WTC11 (cell line): Measurements from ENCODE around the gene LBHD1. TPM values are rescaled to one million over a fixed set of nuclear protein-coding genes. Genes with fewer than 3 reads are reported as not detected.
A peak's percentile ranks its signal among the peaks of the same experiment; 100 is the strongest.

Source experiments
- ATAC-seq: fragments of 200-7000 bp; cut with Tn5 transposase; 2 replicates; pipeline ENCODE4 v1.10.0; 2021; ENCODE audit warnings: mild to moderate bottlenecking, moderate library complexity
- CTCF ChIA-PET: fragments of 300-600 bp; sonication (Branson Sonifier 250); formaldehyde crosslinking; loops from one replicate; lab custom pipeline; 2021; ENCODE audit warnings: antibody characterized with exemption; lab: Charles Lee
- POLR2A ChIA-PET: fragments of 350-600 bp; sonication (Branson Sonifier 250); formaldehyde crosslinking; loops from one replicate; lab custom pipeline; 2021; ENCODE audit warnings: antibody characterized with exemption; lab: Charles Lee
- DNase-seq: peaks from one replicate; pipeline ENCODE4 v3.0.0; 2021; ENCODE audit warnings: low spot score
- H3K27ac Mint-ChIP-seq: 2 replicates; pipeline ENCODE4 v1.8.0; 2021; ENCODE audit warnings: mixed read lengths
- H3K27me3 Mint-ChIP-seq: 2 replicates; pipeline ENCODE4 v1.8.0; 2021; ENCODE audit warnings: low read depth, mild to moderate bottlenecking, moderate library complexity, mixed read lengths
- H3K36me3 Mint-ChIP-seq: 2 replicates; pipeline ENCODE4 v1.8.0; 2021; ENCODE audit warnings: mixed read lengths
- H3K4me1 Mint-ChIP-seq: 2 replicates; pipeline ENCODE4 v1.8.0; 2022; ENCODE audit warnings: mixed read lengths
- H3K4me3 Mint-ChIP-seq: 2 replicates; pipeline ENCODE4 v1.8.0; 2021; ENCODE audit warnings: mild to moderate bottlenecking, moderate library complexity, mixed read lengths
- H3K9me3 Mint-ChIP-seq: 2 replicates; pipeline ENCODE4 v1.8.0; 2021; ENCODE audit warnings: mixed read lengths
- CREM ChIP-seq: sonication (generic); formaldehyde crosslinking; IDR thresholded peaks from 2 replicates; pipeline ENCODE4 v1.8.1; 2022; ENCODE audit warnings: mild to moderate bottlenecking, missing genetic modification reagents, moderate library complexity
- GABPB1 ChIP-seq: sonication (generic); formaldehyde crosslinking; IDR thresholded peaks from 2 replicates; pipeline ENCODE4 v1.8.1; 2023; ENCODE audit warnings: mild to moderate bottlenecking, missing genetic modification reagents
- JUN ChIP-seq: sonication (generic); formaldehyde crosslinking; IDR thresholded peaks from 2 replicates; pipeline ENCODE4 v1.8.0; 2023; ENCODE audit warnings: mild to moderate bottlenecking, missing genetic modification reagents
- NFYB ChIP-seq: sonication (generic); formaldehyde crosslinking; conservative IDR thresholded peaks from 2 replicates; pipeline ENCODE4 v1.8.0; 2022; ENCODE audit warnings: low read depth, missing genetic modification reagents
- TEAD4 ChIP-seq: sonication (generic); formaldehyde crosslinking; IDR thresholded peaks from 2 replicates; pipeline ENCODE4 v1.8.0; 2022; ENCODE audit warnings: mild to moderate bottlenecking, missing genetic modification reagents
- TP53 ChIP-seq: sonication (generic); formaldehyde crosslinking; IDR thresholded peaks from 2 replicates; pipeline ENCODE4 v1.8.1; 2023; ENCODE audit warnings: mild to moderate bottlenecking, missing genetic modification reagents
- total RNA-seq: library from RNA; stranded (reverse); gene quantifications from 3 replicates; pipeline ENCODE4 v1.2.3, GENCODE V29; 2021
- TF ChIP-seq, protein P1 (sequence below): sonication (generic); formaldehyde crosslinking; IDR thresholded peaks from 2 replicates; pipeline ENCODE4 v1.8.1; 2023; ENCODE audit warnings: mild to moderate bottlenecking, missing genetic modification reagents, borderline replicate concordance
- TF ChIP-seq, protein P2 (sequence below): sonication (generic); formaldehyde crosslinking; IDR thresholded peaks from 2 replicates; pipeline ENCODE4 v1.8.0; 2022; ENCODE audit warnings: mild to moderate bottlenecking, missing genetic modification reagents
- TF ChIP-seq, protein P3 (sequence below): sonication (generic); formaldehyde crosslinking; IDR thresholded peaks from 2 replicates; pipeline ENCODE4 v1.8.1; 2023; ENCODE audit warnings: mild to moderate bottlenecking, missing genetic modification reagents, moderate library complexity

LBHD1 gene
- total RNA-seq, 1 experiment from 2014 or later: 4.2 TPM

DNA sequence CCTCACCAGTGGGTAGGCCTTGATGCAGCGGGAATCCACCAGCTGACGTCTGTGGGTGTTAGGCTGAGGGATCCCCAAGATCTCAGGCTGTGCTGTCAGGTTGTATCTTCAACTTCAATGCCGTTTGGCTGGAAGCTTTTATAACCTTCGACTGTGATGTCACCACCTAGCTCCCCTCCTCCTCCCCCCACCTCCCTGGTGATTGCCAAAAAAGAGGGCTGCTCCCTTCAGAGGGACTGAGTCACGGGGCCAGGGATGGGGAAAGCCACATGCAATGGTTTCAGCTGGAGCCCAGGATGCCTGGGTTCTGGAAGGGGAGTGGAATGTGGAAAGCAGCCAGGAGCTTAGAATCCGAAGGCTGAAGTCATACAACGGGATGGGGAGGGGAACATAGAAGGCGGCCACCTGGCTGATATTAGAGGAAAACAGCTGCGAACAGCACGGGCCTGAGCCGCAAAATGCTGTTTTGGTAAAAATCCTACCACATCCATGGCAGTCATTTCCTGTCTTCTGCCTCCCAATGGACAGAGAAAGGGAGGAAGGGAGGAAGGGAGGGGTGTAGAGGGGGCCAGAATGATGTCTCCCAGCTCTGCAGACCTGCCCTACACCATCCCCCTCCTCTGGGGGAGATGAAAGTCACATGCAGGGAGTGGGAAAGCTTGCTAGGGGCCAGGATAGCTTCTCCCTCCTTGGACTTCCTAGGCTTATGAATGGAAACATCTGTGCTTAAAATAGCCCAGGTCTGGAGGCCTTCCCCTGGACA is 17.5 kb upstream of the LBHD1 start, which contains the start of gene LRRN4CL (continued):
- TF ChIP-seq, protein P1, sequence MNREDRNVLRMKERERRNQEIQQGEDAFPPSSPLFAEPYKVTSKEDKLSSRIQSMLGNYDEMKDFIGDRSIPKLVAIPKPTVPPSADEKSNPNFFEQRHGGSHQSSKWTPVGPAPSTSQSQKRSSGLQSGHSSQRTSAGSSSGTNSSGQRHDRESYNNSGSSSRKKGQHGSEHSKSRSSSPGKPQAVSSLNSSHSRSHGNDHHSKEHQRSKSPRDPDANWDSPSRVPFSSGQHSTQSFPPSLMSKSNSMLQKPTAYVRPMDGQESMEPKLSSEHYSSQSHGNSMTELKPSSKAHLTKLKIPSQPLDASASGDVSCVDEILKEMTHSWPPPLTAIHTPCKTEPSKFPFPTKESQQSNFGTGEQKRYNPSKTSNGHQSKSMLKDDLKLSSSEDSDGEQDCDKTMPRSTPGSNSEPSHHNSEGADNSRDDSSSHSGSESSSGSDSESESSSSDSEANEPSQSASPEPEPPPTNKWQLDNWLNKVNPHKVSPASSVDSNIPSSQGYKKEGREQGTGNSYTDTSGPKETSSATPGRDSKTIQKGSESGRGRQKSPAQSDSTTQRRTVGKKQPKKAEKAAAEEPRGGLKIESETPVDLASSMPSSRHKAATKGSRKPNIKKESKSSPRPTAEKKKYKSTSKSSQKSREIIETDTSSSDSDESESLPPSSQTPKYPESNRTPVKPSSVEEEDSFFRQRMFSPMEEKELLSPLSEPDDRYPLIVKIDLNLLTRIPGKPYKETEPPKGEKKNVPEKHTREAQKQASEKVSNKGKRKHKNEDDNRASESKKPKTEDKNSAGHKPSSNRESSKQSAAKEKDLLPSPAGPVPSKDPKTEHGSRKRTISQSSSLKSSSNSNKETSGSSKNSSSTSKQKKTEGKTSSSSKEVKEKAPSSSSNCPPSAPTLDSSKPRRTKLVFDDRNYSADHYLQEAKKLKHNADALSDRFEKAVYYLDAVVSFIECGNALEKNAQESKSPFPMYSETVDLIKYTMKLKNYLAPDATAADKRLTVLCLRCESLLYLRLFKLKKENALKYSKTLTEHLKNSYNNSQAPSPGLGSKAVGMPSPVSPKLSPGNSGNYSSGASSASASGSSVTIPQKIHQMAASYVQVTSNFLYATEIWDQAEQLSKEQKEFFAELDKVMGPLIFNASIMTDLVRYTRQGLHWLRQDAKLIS (CRISPR knock-in tag): no peak
- no peak for TF ChIP-seq GABPB1 (CRISPR knock-in tag)
- TF ChIP-seq, protein P2, sequence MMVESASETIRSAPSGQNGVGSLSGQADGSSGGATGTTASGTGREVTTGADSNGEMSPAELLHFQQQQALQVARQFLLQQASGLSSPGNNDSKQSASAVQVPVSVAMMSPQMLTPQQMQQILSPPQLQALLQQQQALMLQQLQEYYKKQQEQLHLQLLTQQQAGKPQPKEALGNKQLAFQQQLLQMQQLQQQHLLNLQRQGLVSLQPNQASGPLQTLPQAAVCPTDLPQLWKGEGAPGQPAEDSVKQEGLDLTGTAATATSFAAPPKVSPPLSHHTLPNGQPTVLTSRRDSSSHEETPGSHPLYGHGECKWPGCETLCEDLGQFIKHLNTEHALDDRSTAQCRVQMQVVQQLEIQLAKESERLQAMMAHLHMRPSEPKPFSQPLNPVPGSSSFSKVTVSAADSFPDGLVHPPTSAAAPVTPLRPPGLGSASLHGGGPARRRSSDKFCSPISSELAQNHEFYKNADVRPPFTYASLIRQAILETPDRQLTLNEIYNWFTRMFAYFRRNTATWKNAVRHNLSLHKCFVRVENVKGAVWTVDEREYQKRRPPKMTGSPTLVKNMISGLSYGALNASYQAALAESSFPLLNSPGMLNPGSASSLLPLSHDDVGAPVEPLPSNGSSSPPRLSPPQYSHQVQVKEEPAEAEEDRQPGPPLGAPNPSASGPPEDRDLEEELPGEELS (CRISPR knock-in tag): no peak

DNA sequence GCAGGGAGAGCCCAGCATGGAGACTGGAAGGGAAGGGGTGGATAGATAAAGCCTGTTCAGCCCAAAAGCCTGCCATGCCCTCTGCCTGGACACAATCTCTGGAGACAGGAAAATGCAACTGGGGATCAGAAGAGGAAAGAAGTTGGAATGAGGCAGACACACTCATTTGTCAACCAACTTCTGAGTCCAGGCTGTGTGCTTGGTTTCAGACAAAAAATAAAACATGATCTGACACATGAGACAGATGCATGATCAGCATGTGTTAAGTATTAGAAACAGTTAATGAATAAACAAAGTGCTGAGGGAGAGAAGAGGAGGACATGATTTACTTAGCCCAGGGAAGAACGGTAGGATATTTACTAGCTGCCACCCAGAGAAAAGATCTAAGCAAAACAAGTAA is 16.4 kb upstream of the LBHD1 start:
- 0 out of 2 replicates have a peak overlapping the region, but pooled peaks have one; percentile 40 for H3K4me3 Mint-ChIP-seq
- TF ChIP-seq TEAD4 (CRISPR knock-in tag) (no peak), TP53 (CRISPR knock-in tag) (no peak), NFYB (CRISPR knock-in tag) (no peak), CREM (CRISPR knock-in tag) (no peak), JUN (no peak)
- TF ChIP-seq, protein P3, sequence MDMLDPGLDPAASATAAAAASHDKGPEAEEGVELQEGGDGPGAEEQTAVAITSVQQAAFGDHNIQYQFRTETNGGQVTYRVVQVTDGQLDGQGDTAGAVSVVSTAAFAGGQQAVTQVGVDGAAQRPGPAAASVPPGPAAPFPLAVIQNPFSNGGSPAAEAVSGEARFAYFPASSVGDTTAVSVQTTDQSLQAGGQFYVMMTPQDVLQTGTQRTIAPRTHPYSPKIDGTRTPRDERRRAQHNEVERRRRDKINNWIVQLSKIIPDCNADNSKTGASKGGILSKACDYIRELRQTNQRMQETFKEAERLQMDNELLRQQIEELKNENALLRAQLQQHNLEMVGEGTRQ (CRISPR knock-in tag): no peak
- TF ChIP-seq, protein P1 (CRISPR knock-in tag): no peak
- TF ChIP-seq, all 79 proteins: peak for 0
- Mint-ChIP-seq H3K36me3 (peaks cover 21% of the 10 kb centered on the region), H3K27ac (peak overlapping the region; percentile 47), H3K4me1 (peaks cover 9% of the 10 kb centered on the region; the same call in 1 of the 2 replicates), H3K9me3 (no peaks in the 10 kb centered on the region), H3K27me3 (no peaks in the 10 kb centered on the region)
- ChIA-PET POLR2A (interaction anchor here (0.6 to 2.2 kb wide), 2 partner anchors 18 to 249 kb away, joined by 3 to 9 read pairs; partner anchors contain the start of genes BSCL2 and GNG3), CTCF (interaction anchor here (0.8 to 3.0 kb wide), 4 partner anchors 39 to 284 kb away, joined by 3 to 10 read pairs (median 6); partner anchors contain the start of genes HNRNPUL2 and TMEM179B)
- ATAC-seq (no peak), DNase-seq (no peak)
